GM15510 (cell line): Measurements from ENCODE around the gene KRT10.

Experiments used
- POLR2A ChIP-seq: IDR thresholded peaks from 3 replicates; pipeline ENCODE4 v1.6.1; 2011; ENCODE audit warnings: borderline replicate concordance; ENCODE audit not compliant: insufficient read length; ENCODE audit errors: extremely low read depth

The KRT10 gene

GRCh38 chr17:40822132-40822812, at the start of gene KRT10:
Gene KRT10, minus strand, starts transcription at chr17:40822614. Its CDS starts 29 bp downstream, at chr17:40822585.
- TF ChIP-seq POLR2A = no peak

GRCh38 chr17:40871316-40871715, 48.9 kb upstream of the KRT10 start:
- no peak for TF ChIP-seq POLR2A

GRCh38 chr17:40870136-40870535, 47.7 kb upstream of the KRT10 start:
- TF ChIP-seq POLR2A = no peak

GRCh38 chr17:40866838-40867237, 44.4 kb upstream of the KRT10 start, which contains the start of gene KRT12:
Gene KRT12, minus strand, starts transcription at chr17:40867223. Its CDS starts 37 bp downstream, at chr17:40867186.
- TF ChIP-seq POLR2A = no peak

- TF ChIP-seq POLR2A = no peak
Measured at GRCh38 chr17:40864661-40865390, 42.4 kb upstream of the KRT10 start.

GRCh38 chr17:40862985-40863733, 40.7 kb upstream of the KRT10 start:
- TF ChIP-seq POLR2A = no peak

GRCh38 chr17:40859536-40859935, 37.1 kb upstream of the KRT10 start:
- no peak for TF ChIP-seq POLR2A

GRCh38 chr17:40857535-40857934, 35.1 kb upstream of the KRT10 start:
- TF ChIP-seq POLR2A = no peak

GRCh38 chr17:40854175-40854814, 31.9 kb upstream of the KRT10 start:
- TF ChIP-seq POLR2A = no peak

GRCh38 chr17:40852364-40852763, 29.9 kb upstream of the KRT10 start:
- no peak for TF ChIP-seq POLR2A

- TF ChIP-seq POLR2A = no peak
Measured at GRCh38 chr17:40850293-40850972, 28.0 kb upstream of the KRT10 start.

- no peak for TF ChIP-seq POLR2A
Measured at GRCh38 chr17:40849723-40850122, 27.3 kb upstream of the KRT10 start.

GRCh38 chr17:40848583-40849235, 26.3 kb upstream of the KRT10 start:
- TF ChIP-seq POLR2A = no peak

GRCh38 chr17:40846515-40847144, 24.2 kb upstream of the KRT10 start:
- no peak for TF ChIP-seq POLR2A

- TF ChIP-seq POLR2A = no peak
Measured at GRCh38 chr17:40844671-40845107, 22.3 kb upstream of the KRT10 start.
